Neural progenitor cell (in vitro differentiated cells): Measurements from ENCODE around the gene LRP1.

Experiments used
- CTCF ChIP-seq: fragments of 200-600 bp; sonication (generic); IDR thresholded peaks from 2 replicates; pipeline ENCODE4 v1.5.1; 2017; ENCODE audit warnings: antibody characterized with exemption, mild to moderate bottlenecking
- EZH2 ChIP-seq: fragments of 200-600 bp; sonication (generic); IDR thresholded peaks from 2 replicates; pipeline ENCODE4 v1.6.1; 2017; ENCODE audit warnings: antibody characterized with exemption, mild to moderate bottlenecking, moderate library complexity

- TF ChIP-seq CTCF (no peak), EZH2 (no peak)
Observed at GRCh38 chr12:57085999-57086492, 42.2 kb upstream of the LRP1 start.
